BE2C (cell line): Measurements from ENCODE around the gene KIF26A.

Source experiments
- DNase-seq: peaks from one replicate; pipeline ENCODE4 v3.0.0-alpha.2; 2020
- H3K27me3 ChIP-seq: fragments of 250-450 bp; sonication (Bioruptor Pico); 2 replicates; pipeline ENCODE4 v1.5.1; 2020; ENCODE audit warnings: mild to moderate bottlenecking
- H3K36me3 ChIP-seq: fragments of 250-450 bp; sonication (Bioruptor Pico); 2 replicates; pipeline ENCODE4 v1.5.1; 2020; ENCODE audit warnings: mild to moderate bottlenecking
- H3K4me1 ChIP-seq: fragments of 250-450 bp; sonication (Bioruptor Pico); 2 replicates; pipeline ENCODE4 v1.5.1; 2020
- H3K4me3 ChIP-seq: 2 replicates; pipeline ENCODE4 v1.5.1; 2011; ENCODE audit warnings: low read depth, low read length
- H3K9me3 ChIP-seq: fragments of 250-450 bp; sonication (Bioruptor Pico); 2 replicates; pipeline ENCODE4 v1.5.1; 2020
- TF ChIP-seq, protein P1 (sequence below): IDR thresholded peaks from 2 replicates; pipeline ENCODE4 v1.5.1; 2012; ENCODE audit warnings: mild to moderate bottlenecking, low read depth, low read length

Gene KIF26A

DNA sequence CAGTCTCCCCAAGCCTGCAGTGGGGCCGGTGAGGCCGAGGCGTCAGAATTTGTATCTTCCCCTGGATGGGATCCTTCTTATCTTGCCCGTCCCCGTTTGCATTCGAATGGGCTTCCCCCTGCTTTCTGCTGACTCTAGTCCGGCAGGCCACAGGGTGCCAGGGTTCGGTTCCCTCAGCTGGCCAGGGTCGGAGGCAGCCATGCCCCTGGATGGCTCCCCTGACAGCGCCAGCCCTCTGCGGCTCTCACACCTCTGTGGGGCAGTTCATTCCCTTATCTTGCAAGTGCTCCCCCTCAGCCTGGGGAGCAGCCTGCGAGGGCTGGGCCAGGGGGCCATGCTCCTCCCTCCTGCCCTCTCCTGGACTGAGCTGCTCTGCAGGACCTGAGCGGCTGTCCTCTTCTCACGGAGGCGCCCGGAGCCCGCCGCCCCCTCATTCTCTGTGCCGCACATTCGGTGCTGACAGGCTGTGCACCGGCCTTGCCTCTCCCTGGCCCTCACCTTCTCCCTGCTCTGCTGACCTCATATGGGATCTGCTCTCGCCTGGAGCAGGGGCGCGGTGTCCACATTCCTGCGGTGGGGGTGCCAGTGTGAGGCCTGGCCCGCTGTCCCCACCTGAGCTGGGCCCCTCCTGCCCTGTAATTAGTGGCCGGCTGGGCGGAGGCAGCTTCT lies 32.8 kb downstream of the KIF26A start:
- H3K27me3 ChIP-seq: no peaks in the 10 kb centered on the region
- TF ChIP-seq, protein P1, sequence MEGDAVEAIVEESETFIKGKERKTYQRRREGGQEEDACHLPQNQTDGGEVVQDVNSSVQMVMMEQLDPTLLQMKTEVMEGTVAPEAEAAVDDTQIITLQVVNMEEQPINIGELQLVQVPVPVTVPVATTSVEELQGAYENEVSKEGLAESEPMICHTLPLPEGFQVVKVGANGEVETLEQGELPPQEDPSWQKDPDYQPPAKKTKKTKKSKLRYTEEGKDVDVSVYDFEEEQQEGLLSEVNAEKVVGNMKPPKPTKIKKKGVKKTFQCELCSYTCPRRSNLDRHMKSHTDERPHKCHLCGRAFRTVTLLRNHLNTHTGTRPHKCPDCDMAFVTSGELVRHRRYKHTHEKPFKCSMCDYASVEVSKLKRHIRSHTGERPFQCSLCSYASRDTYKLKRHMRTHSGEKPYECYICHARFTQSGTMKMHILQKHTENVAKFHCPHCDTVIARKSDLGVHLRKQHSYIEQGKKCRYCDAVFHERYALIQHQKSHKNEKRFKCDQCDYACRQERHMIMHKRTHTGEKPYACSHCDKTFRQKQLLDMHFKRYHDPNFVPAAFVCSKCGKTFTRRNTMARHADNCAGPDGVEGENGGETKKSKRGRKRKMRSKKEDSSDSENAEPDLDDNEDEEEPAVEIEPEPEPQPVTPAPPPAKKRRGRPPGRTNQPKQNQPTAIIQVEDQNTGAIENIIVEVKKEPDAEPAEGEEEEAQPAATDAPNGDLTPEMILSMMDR: peak; percentile 0; the same call in 1 of the 2 replicates
- H3K9me3 ChIP-seq: no peaks in the 10 kb centered on the region
- peaks cover 85% of the 10 kb centered on the region for H3K36me3 ChIP-seq
- no peak for DNase-seq
- H3K4me3 ChIP-seq: no peak overlapping the region
- peaks cover 58% of the 10 kb centered on the region for H3K4me1 ChIP-seq

DNA sequence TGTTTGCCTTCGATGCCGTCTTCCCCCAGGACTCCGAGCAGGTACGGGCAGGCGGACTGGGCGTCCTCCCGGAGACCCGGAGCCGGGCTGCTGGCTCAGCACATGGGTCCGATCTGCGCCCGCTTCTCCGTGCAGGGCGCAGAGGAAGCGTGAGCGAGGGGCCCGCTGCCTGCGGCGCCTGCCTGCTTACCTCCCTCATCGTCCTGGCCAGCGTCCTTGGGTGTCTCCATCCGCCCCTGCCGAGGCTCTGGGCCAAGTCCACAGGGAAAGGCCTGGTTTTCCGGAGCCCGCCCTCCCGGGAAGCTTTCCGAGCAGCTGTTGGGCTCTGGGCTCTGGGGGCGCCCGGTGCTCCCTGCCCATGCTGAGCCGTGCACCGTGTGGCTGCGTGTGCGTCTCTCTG lies 33.5 kb downstream of the KIF26A start:
- DNase-seq: peak; percentile 90
- TF ChIP-seq, protein P1: no peak
- Histone ChIP-seq H3K36me3 (peaks cover 85% of the 10 kb centered on the region), H3K27me3 (no peaks in the 10 kb centered on the region), H3K4me1 (peaks cover 51% of the 10 kb centered on the region), H3K4me3 (no peak overlapping the region), H3K9me3 (no peaks in the 10 kb centered on the region)

DNA sequence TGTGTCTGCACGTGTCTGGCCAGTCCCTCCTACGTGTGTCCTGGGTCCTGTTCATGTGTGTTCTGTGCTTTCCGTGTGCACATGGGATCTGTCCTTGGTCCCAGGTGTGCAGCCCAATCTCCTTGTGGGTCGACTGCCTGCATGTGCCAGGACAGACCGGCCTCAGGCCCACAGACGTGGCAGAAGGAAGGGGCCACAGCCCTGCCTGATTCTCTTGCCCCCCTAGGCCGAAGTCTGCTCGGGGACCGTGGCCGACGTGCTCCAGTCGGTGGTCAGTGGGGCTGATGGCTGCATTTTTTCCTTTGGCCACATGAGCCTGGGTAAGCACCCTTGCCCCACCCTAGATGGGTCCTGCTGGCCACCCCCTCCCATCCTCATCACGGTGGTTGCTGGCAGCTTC lies 34.0 kb downstream of the KIF26A start:
- H3K4me1 ChIP-seq: peaks cover 51% of the 10 kb centered on the region
- H3K4me3 ChIP-seq: no peak overlapping the region
- TF ChIP-seq, protein P1: no peak
- peaks cover 85% of the 10 kb centered on the region for H3K36me3 ChIP-seq
- no peaks in the 10 kb centered on the region for H3K27me3 ChIP-seq
- no peaks in the 10 kb centered on the region for H3K9me3 ChIP-seq
- DNase-seq: no peak

DNA sequence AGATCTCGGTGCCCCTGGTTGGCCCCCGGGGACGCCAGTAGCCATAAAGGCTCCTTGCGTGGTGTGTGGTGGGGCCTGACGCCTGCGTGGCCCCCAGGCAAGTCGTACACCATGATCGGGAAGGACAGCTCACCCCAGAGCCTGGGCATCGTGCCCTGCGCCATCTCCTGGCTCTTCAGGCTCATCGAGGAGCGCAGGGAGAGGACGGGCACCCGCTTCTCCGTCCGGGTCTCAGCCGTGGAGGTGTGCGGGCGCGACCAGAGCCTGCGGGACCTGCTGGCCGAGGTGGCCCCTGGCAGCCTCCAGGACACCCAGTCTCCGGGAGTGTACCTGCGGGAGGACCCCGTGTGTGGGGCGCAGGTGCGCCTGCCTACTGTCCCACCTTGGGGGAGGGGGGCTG lies 34.5 kb downstream of the KIF26A start:
- Histone ChIP-seq H3K36me3 (peaks cover 85% of the 10 kb centered on the region), H3K4me3 (no peak overlapping the region), H3K4me1 (peaks cover 54% of the 10 kb centered on the region), H3K9me3 (no peaks in the 10 kb centered on the region), H3K27me3 (no peaks in the 10 kb centered on the region)
- TF ChIP-seq, protein P1: no peak
- no peak for DNase-seq

DNA sequence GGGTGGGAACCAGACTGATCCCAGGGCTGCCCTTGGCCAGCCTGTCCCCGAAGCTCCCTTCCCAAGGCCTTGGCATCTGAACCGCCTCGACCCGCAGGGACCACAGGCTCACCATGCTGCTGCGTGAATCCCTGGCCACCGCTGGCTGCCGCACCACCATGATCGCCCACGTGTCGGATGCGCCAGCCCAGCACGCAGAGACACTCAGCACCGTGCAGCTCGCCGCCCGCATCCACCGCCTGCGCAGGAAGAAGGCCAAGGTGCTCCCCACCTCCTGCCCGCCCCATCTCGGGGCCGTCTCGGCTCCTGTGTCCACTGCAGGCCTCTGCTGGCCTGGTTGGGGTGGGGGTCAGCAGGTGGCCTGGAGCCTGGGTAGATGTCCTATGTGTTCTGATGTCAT lies 35.7 kb downstream of the KIF26A start:
- H3K9me3 ChIP-seq: no peaks in the 10 kb centered on the region
- H3K27me3 ChIP-seq: no peaks in the 10 kb centered on the region
- H3K4me3 ChIP-seq: no peak overlapping the region
- H3K4me1 ChIP-seq: peaks cover 53% of the 10 kb centered on the region
- DNase-seq: no peak
- TF ChIP-seq, protein P1: no peak
- H3K36me3 ChIP-seq: peaks cover 86% of the 10 kb centered on the region

DNA sequence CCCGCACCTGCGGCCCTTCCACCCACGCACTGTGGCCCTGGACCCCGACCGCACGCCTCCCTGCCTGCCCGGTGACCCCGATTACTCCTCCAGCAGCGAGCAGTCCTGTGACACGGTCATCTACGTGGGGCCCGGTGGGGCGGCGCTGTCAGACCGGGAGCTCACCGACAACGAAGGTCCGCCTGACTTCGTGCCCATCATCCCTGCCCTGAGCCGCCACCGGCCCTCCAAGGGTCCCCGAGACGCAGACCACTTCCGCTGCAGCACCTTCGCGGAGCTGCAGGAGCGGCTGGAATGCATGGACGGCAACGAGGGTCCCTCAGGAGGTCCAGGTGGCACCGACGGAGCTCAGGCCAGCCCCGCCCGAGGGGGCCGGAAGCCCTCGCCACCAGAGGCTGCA lies 36.7 kb downstream of the KIF26A start:
- TF ChIP-seq, protein P1: no peak
- Histone ChIP-seq H3K27me3 (no peaks in the 10 kb centered on the region), H3K36me3 (peaks cover 94% of the 10 kb centered on the region), H3K9me3 (no peaks in the 10 kb centered on the region), H3K4me1 (peaks cover 43% of the 10 kb centered on the region), H3K4me3 (no peak overlapping the region)
- DNase-seq: no peak
